Activated CD4-positive, alpha-beta T cell treated with anti-CD3 and anti-CD28 coated beads, Interleukin-2, amount 50 U/mL, for 24 hours (primary cell): ENCODE data around the gene LRP5.
A peak's percentile ranks its signal among the peaks of the same experiment; 100 is the strongest.
"Not testable (repeated sequence)": the region's sequence is repeated elsewhere in the genome, so short reads cannot be mapped to it uniquely, and the experiment has no call there.

ENCODE experiments used
- DNase-seq, 2 donors: peaks; one replicate each; pipeline ENCODE4 v3.0.0-alpha.2; 2020; ENCODE audit warnings: low read depth in 1 of 2, low spot score in 1 of 2

The LRP5 gene

DNA sequence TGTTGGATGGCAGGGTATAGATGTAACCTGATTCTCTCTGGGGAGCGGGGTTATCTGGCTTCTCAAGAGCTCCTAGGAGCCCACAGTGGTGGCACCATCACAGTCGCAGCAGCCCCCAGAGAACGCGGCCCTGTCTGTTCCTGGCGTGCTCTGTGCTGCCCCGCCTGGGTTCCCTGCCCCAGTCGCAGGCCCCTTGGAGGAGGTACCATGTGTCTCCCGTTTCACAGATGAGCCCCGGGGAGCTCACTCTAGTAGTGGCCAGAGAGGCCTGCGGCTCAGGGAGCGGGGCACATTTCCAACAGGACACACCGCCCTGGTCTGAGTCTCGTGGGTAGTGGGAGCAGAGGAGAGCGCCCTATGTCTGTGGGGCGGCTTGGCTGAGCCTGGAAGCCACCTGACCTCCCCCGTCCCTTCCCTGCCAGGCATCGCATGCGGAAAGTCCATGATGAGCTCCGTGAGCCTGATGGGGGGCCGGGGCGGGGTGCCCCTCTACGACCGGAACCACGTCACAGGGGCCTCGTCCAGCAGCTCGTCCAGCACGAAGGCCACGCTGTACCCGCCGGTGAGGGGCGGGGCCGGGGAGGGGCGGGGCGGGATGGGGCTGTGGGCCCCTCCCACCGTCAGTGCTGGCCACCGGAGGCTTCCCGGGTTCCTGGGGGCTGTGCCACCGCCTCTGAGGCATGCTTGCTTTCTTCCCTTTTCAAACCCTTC lies 127.1 kb downstream of the LRP5 start:
- no peak for DNase-seq

DNA sequence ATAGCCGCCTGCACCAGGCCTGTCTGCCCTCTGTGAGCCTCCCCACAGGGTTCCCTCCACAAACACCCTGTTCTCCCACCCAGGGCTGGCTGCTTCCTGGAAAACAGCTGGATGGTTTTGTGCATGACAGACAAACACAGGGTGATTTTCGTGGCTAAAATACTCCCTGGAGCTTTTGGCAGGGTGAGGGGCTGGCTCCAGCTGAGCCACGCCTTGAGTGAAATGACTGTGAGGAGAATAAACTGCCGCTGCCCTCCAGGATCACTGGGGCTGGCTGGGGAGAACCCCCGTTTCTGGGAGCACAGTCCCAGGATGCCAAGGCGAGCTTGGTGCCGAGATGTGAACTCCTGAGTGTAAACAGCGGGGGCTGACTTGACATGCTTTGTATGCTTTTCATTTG lies 127.8 kb downstream of the LRP5 start:
- no peak for DNase-seq

DNA sequence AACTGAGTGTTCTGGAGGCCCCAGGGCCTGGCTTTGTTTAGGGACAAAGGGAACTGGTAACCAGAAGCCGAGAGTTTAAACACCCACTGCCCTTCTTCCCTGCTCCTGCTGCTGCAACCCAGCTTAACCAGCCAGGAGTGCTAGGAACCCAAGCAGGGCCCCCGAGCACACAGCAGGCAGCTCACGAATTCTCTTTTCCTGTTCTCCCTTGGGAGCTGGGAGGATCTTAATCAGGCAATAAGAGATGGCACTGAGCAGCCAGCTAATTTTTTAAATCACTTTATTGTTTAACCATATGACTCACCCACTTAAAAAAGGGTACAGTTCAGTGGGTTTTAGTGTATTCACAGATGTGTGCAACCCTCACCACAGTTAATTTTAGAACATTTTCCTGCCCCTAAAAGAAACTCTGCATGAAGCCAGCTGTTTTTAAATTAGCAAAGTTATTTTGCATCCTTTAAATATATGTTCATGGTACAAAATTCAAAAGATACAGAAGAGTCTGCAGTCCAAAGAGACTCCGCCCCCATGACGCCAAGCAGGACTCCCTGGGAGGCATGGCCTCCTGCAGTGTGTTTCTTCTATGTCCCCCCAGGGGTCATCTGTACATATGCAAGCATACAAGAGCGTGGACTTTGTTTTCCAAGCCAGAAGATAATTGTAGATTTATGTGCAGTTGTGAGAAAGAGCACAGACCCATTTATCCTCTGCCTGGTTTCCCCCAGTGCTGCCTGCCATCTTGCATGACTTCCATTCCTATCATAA lies 129.3 kb downstream of the LRP5 start:
- DNase-seq: no peak

DNA sequence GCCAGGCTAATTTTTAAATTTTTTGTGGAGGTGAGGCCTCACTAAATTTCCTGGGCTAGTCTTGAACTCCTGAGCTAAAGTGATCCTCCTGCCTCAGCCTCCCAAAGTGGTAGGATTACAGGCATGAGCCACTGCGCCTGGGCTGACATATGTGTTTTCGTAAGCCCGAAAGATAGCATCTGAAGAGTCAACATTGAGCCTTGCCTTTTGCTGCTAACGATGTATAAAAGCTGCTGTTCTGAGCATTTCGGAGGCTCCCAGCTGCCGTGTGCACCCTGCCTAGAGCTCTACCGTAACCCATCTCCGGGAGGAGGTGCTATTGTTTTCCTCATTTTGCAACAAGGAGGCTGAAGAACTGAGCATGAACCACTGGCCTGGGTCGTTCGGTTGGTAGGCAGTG lies 130.0 kb downstream of the LRP5 start:
- no peak for DNase-seq

DNA sequence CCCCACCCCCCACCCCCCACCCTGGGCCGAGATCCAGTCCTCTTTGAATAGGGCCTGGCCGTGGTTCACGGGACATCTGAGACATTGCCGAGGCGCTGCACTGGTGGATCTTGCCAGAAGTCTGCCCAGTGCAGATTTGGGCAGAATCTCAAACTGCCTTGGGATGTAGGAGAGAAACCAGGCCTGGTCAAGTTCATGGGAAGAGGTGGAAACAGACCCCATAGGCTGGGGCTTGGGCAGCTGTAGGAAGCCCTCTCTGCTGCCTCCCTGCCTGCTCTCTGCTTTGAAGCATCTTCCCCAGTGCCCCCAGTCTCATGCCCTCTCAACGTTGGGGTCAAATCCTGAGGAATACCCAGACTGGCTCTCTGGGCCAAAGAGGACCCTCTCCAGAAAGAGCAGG lies 132.2 kb downstream of the LRP5 start:
- no peak for DNase-seq

DNA sequence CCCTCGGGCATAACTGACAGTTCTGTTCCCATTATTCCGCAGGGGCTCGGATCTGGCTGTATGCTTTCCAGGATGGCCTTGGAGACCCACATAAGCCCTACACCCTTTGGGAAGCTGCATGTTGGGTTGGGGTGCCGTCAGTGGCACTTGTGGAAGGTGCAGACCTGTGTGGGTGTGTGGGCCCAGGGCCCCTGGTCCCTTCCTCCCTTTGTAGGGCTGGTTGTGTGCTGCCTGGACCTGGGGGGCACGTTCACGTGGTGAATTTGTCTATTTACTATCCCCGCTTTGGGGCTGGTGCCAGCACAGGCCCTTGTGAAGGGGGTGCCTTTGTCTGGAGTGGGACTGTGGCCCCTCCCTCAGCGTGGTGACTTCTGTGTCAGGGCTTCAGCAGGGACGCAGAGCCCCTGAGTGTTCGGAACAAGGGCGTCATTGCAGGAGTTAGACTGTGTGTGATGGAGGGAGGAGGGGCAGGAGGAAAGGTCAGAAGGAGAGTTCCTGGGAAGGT lies 133.2 kb downstream of the LRP5 start:
- no peak for DNase-seq

DNA sequence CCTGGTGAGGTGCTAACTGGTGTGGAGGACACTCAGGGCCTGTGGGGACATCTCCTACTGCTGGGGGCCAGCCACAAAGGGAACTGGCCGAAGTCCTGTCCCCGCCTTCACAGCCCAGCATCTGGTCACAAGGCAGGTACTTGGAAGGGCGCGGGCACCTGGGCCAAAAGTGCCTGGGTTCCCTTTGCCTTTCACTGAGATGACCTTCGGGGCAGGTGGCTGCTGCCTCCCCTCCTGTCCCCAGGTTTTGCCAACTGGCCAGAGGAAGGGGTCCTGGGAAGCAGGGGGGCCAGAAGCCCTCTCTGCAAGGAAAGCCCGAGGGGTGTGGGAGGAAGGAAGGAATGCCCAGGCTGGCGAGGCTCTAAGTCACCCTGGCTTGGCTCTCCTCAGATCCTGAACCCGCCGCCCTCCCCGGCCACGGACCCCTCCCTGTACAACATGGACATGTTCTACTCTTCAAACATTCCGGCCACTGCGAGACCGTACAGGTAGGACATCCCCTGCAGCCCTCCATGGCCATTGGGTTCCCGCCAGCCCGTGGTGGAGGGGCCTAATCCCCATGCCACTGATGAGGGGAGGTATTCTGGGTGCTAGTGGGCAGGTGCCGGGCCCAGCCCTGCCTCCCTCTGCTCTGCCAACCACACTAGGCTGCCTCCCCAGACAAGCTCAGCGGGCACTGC lies 133.8 kb downstream of the LRP5 start:
- DNase-seq: no peak

DNA sequence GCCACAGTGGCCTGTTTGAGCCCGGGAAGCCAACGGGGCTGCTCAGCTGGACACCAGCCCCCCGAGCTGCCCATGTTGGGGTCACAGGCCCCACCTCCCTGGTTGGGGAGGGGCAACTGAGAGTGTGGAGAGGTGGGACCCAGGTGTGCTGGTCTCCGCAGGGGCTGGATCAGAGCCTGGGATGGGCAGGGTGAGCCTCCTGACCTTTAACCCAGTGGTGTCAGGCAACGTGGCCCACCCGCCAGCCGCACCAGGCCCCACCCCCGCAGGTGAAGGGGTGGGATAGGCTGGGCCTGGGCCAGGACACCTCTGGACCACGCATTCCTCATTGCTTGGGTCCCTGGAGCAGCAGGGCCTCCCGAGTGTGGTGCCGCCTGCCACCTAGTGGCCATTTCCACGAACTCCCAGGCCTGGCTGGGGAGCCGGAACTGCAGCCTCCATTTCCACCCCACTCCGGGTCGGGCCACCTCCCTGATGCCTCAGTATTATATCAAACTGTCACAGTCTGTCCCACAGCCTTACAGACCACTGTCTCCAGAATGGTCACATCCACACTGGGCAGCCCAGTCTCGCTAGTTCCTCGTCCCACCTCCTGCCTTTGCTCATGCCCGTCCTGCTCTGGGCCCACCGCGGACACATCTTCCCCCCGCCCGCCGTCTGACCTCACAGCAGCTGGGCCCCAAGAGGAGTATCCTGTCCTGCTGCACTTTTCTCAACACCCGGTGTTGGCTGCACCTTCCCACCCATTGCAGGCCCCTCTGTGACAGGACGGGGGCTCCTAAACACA lies 134.8 kb downstream of the LRP5 start:
- DNase-seq: peak; percentile 53 to 69

DNA sequence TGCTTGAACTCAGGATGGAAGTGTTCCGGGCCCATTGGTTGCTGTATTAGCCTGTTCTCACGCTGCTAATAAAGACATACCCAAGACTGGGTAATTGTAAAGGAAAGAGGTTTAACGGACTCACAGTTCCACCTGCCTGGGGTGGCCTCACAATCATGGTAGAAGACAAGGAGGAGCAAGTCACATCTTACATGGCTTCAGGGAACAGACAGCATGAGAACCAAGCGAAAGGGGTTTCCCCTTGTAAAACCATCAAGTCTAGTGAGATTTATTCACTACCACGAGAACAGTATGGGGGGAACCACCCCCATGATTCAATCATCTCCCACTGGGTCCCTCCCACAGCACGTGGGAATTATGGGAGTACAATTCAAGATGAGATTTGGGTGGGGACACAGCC lies 135.5 kb downstream of the LRP5 start:
- not testable (repeated sequence) for DNase-seq

DNA sequence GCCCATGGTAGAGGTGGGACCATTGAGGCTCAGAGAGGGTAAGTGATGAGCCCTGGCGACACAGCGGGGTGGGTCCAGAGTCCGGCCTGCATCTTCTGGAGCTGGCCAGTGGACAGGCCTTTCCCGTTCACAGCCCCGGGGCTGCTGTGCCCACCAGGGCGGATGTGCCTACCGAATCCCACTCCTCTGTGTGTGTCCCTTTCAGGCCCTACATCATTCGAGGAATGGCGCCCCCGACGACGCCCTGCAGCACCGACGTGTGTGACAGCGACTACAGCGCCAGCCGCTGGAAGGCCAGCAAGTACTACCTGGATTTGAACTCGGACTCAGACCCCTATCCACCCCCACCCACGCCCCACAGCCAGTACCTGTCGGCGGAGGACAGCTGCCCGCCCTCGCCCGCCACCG lies 136.2 kb downstream of the LRP5 start:
- no peak for DNase-seq

DNA sequence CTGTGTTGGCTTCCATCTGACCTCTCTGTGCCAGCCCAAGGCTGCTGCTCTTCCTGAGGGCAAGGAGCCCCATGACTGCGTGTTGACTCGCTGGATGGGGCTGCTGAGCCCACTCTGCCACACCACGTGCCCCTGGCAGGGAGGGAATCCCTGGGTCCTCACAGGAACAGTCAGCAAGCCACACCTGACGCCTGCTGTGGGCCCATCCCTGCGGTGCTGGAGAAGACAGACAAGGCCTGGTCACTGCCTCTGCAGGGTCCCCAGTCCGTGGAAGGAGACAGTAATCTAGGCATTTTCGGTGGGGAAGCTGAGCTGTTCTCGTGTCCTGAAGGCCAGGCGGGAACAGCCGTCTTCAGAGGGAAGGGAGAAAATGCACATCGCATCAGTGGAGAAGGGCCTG lies 137.6 kb downstream of the LRP5 start:
- no peak for DNase-seq

DNA sequence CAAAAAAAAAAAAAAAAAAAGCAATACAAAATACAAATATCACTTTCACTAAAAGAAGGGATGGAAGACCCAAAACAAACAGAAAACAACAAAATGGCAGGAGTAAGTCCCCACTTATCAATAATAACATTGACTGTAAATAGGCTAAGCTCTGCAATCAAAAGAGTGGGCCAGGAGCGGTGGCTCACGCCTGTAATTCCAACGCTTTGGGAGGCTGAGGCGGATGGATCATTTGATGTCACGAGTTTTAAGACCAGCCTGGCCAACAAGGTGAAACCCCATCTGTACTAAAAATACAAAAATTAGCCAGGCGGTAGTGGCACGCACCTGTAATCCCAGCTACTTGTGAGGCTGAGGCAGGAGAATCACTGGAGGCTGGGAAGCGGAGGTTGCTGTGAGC lies 138.3 kb downstream of the LRP5 start:
- no peak for DNase-seq

DNA sequence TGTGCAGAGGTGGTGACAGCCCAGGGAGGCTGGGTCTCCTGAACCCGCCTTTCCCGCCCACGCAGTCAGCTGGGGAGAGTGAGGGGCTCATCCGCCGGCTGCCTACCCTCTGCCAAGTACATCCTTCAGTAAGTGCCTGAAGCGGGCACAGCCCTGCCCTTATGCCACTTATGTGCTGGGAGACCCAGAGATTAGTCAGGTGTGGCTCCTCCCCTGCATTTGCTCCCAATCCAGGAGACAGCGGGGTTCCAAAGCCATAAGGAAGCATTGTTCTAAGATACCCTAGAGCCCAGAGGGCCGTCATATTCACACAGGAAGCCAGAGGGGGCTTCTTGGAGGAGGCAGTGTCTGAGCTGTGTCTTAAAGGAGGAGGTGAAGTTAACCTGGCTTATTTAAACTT lies 142.4 kb downstream of the LRP5 start:
- DNase-seq: no peak

DNA sequence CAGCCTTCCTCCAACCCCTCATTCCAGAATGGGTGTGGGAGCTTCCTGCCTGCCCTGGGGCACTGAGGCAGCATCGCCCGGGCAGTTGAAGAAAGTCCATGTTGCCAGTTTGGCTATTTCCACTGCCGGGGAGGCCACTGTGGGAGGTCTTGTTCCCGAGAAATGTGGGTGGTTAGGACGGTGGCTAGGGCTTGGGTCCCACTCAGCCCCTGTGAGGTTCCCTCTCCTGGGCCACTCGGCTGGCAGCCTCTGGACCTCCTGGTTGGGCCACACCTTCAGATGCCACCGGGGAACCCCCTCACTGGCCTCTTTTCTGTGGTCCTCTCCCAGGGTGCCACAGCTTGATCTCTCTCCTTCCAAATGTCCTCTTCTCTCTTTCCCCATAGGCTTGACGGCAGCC lies 143.1 kb downstream of the LRP5 start:
- DNase-seq: no peak

DNA sequence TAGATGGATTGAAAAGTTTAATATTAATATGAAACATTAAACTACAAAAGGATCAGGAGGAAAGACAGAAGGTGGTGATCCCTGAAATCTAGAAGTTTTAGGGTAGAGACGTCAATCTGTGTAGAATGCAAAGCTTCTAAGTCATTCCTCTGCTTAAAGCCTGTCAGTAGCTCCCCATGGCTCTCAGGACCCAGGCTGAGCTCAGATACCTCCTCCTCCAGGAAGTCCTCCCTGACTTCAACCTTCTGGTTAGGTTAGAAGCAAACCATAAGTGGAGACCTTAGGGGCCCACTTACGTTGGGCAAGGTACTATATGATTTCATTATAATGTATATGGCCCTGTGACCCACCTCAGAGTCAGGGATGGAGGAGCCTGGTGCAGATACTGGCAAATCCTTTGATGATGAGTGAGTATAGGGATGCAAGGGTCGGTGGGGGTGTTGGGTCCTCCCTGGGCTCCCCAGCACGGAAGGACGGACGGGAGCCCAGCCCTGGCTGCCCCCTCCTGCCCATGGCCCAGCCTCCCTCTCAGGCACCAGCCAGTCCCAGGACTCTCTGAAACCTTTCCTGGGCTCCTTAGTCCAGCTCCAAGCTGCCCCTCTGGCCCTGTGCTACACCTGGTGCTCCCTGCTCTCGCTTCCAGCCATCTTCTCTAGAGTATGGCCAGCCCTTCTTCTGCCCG lies 145.0 kb downstream of the LRP5 start:
- DNase-seq: no peak

DNA sequence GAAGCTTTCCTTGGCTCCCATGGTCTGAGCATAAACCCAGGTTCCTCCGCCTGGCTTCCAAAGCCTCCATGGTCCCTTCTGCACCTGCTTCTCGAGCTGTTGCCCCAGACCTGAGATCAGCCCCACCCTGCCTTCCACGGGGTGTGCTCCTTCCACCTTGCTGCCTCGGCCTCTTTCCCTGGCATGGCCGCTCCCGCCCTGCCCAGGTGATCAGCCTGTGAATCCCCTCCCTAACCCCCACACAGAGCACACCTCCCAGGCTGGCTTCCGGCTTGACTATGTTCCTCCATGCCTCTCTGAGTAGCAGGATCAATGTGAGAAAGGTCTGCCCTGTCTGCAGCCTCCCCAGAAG lies 145.5 kb downstream of the LRP5 start:
- DNase-seq: no peak

DNA sequence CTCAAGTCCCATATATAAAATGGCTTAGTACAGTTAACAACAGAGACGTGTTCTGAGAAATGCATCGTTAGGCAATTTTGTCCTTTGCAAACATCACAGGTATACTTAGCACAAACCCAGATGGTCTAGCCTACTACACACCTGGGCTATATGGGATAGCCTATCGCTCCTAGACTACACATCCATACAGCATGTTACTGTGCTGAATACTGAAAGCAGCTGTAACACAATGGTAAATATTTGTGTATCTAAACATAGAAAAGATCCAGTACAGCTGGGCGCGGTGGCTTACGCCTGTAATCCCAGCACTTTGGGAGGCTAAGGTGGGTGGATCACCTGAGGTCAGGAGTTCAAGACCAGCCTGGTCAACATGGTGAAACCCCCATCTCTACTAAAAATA lies 145.9 kb downstream of the LRP5 start:
- DNase-seq: not testable (repeated sequence)

DNA sequence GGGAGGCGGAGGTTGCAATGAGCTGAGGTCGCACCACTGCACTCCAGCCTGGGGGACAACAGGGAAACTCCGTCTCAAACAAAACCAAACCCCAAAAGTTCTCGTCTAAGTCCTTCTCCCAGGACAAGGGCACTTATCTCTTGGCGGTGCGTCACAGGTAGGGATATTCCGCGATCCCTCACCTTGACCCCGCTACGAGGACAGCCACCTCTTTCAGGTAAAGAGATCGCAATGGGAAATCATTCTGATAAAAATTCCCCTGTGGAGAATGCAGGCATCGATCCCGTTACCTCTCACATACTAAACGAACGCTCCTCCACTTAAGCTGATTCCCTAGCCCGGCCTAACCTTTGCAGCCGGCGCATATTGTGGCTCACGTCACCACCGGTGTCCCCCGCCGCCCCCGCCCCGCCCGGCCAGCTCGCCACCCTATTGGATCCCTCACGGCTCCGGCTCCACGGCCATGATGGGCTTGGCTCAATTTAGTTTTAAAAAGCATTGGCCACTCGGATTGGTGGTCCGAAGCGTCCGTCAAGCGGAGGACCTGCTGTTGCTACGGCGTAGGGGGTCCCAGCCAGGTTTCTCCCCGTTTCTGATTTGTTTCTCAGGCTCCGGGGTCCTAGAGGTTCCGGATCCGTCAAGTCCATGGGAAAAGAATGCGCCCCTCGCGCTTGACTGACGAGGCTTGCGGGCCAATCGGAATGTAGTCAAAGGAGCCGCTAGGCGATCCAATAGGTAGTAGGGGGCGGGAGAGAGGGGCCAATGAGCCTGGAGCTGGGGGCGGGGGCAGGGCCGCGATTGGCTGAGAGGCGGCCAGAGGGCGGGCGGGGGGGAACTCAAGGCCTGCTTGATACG lies 147.7 kb downstream of the LRP5 start:
- DNase-seq: peak; percentile 95

DNA sequence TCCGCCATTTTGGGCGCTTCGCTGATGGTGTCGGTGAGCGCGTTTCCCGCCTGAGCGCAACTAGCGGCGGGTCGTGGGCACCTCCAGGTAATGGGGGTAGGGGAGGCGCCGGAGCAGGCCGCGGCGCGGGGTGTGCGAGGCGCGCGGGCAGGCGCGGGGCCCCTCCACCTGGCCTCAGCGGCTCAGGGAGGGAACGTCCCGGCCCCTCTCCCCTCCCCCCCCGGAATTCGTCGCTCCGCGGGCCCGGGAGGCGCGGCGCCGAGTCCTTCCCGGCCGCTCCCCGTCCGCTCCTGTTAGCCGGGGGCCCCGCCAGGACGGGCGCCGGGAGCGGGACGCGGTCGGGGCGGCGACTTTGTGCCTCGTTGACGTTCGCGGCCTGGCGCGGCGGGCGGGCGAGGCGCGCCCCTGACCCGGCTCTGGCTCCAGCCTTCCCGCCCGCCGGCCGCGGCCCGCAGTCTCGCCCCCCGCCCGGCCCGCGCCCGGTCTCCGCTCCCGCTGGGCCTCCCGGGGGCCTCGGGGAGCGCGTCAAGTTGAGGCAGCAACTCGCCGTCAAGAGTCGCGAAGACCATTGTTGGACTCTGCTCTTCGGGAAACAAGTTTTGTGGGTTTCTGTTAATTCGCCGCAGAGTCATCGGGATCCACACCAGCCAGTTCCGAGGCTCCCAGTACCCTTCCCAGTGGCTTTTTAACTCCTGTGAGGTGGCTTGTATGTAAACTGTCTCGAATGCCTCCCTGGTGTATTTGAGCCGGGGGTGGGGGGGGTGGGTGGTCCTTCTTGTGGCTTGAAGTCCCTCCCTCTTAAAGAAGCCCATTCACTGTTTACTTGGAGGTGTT lies 148.6 kb downstream of the LRP5 start, which contains the start of gene PPP6R3:
TSS of gene PPP6R3 (plus strand) at position 12 of the 834 bp plus-strand sequence. CDS start 76,913 bp downstream, outside the sequence.
- peak in 1 of 2 donors; percentile 27 for DNase-seq
